Neutrophil (primary cell): ENCODE results near the gene ATP5MC3.

ENCODE experiments used
- H3K27ac ChIP-seq: fragments of 200-600 bp; sonication (generic); 2 replicates; pipeline ENCODE4 v1.5.1; 2016; ENCODE audit warnings: mild to moderate bottlenecking, moderate library complexity
- H3K27me3 ChIP-seq: fragments of 200-600 bp; sonication (generic); 2 replicates; pipeline ENCODE4 v1.6.0; 2016; ENCODE audit warnings: mild to moderate bottlenecking
- H3K36me3 ChIP-seq: fragments of 200-600 bp; sonication (generic); 2 replicates; pipeline ENCODE4 v1.5.1; 2017
- H3K4me1 ChIP-seq, 2 experiments: fragments of 200-600 bp in 1 of 2; sonication (generic) in 1 of 2; 1 replicate in 1 of 2; 2 replicates in 1 of 2; pipeline versions ENCODE4 v1.5.1 to v1.6.1; 2013 to 2016; ENCODE audit warnings: low read depth in 1 of 2, low read length in 1 of 2, mild to moderate bottlenecking in 1 of 2, moderate library complexity in 1 of 2; ENCODE audit not compliant: control insufficient read depth in 1 of 2, insufficient read depth in 1 of 2
- H3K4me3 ChIP-seq, 2 experiments: fragments of 200-600 bp in 1 of 2; sonication (generic) in 1 of 2; 1 replicate in 1 of 2; 2 replicates in 1 of 2; pipeline ENCODE4 v1.5.1; 2013 to 2016; ENCODE audit warnings: low read depth in 1 of 2, low read length in 1 of 2, mild to moderate bottlenecking in 1 of 2, moderate library complexity in 1 of 2
- H3K9me3 ChIP-seq: fragments of 200-600 bp; sonication (generic); 2 replicates; pipeline ENCODE4 v1.5.1; 2016
- CTCF ChIP-seq: fragments of 200-600 bp; sonication (generic); IDR thresholded peaks from 2 replicates; pipeline ENCODE4 v1.5.1; 2016; ENCODE audit warnings: antibody characterized with exemption

Gene ATP5MC3

GRCh38 chr2:175135177-175135576, 46.3 kb downstream of the ATP5MC3 start:
- Histone ChIP-seq H3K36me3 (peaks cover 25% of the 10 kb centered on the region), H3K27me3 (no peaks in the 10 kb centered on the region), H3K4me3 (no peak overlapping the region), H3K4me1 (no peaks in the 10 kb centered on the region), H3K27ac (no peak overlapping the region), H3K9me3 (no peaks in the 10 kb centered on the region)
- TF ChIP-seq CTCF = no peak

- H3K4me1 ChIP-seq = no peaks in the 10 kb centered on the region
- H3K4me3 ChIP-seq = no peak overlapping the region
- no peak overlapping the region for H3K27ac ChIP-seq
- no peak for TF ChIP-seq CTCF
- no peaks in the 10 kb centered on the region for H3K9me3 ChIP-seq
- no peaks in the 10 kb centered on the region for H3K27me3 ChIP-seq
- peaks cover 35% of the 10 kb centered on the region for H3K36me3 ChIP-seq
These were observed 50.3 kb downstream of the ATP5MC3 start for GRCh38 chr2:175131252-175131651.

GRCh38 chr2:175126661-175127060, 54.8 kb downstream of the ATP5MC3 start:
- Histone ChIP-seq H3K4me3 (no peak overlapping the region), H3K27me3 (no peaks in the 10 kb centered on the region), H3K4me1 (no peaks in the 10 kb centered on the region), H3K9me3 (no peaks in the 10 kb centered on the region), H3K36me3 (peaks cover 25% of the 10 kb centered on the region), H3K27ac (no peak overlapping the region)
- TF ChIP-seq CTCF = no peak
